MM.1S (cell line): ENCODE results near the gene ANTKMT.

Experiments used
- EZH2 ChIP-seq: fragments of 300-600 bp; sonication (generic); optimal IDR thresholded peaks from 2 replicates; pipeline ENCODE3; 2017; ENCODE audit warnings: low read depth, mild to moderate bottlenecking, antibody characterized with exemption, low read length, mixed read lengths
- EZH2phosphoT487 ChIP-seq: fragments of 300-600 bp; sonication (generic); IDR thresholded peaks from 2 replicates; pipeline ENCODE4 v1.6.1; 2018; ENCODE audit warnings: antibody characterized with exemption, low read length
- TF ChIP-seq, protein P1 (sequence below): fragments of 300-600 bp; sonication (generic); IDR thresholded peaks from 2 replicates; pipeline ENCODE4 v1.5.1; 2016; ENCODE audit warnings: antibody characterized with exemption, low read length, mixed read lengths

DNA sequence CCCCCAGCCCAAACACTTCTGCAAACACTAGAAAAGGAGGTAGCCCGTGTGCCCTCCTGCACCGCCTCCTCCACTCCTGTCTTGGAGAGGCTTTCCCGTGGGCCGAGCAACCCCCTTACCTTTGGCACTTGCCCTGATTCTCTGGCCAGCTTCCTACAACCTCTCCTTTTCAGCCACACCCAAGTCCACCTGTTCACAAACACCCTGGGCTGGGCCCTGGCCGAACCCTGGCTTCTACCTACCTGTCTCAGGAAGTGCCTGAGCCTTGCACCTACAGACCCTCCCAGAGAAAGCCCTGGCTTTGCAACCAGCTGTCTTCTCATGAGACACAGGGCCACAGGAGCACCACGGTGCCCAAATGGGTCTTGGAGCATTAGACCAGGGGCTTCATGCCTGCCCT lies 2.0 kb upstream of the ANTKMT start:
- TF ChIP-seq, protein P1, sequence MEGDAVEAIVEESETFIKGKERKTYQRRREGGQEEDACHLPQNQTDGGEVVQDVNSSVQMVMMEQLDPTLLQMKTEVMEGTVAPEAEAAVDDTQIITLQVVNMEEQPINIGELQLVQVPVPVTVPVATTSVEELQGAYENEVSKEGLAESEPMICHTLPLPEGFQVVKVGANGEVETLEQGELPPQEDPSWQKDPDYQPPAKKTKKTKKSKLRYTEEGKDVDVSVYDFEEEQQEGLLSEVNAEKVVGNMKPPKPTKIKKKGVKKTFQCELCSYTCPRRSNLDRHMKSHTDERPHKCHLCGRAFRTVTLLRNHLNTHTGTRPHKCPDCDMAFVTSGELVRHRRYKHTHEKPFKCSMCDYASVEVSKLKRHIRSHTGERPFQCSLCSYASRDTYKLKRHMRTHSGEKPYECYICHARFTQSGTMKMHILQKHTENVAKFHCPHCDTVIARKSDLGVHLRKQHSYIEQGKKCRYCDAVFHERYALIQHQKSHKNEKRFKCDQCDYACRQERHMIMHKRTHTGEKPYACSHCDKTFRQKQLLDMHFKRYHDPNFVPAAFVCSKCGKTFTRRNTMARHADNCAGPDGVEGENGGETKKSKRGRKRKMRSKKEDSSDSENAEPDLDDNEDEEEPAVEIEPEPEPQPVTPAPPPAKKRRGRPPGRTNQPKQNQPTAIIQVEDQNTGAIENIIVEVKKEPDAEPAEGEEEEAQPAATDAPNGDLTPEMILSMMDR = no peak
- TF ChIP-seq EZH2 = no peak
- no peak for TF ChIP-seq EZH2phosphoT487
